GM12872 (cell line): Measurements from ENCODE around the gene PCGF3.
A peak's percentile ranks its signal among the peaks of the same experiment; 100 is the strongest.

ENCODE experiments used
- TF ChIP-seq, protein P1 (sequence below): IDR thresholded peaks from 3 replicates; pipeline ENCODE4 v1.5.1; 2011; ENCODE audit warnings: low read depth, mild to moderate bottlenecking, low read length, moderate library complexity; ENCODE audit not compliant: insufficient read depth

The PCGF3 gene

DNA sequence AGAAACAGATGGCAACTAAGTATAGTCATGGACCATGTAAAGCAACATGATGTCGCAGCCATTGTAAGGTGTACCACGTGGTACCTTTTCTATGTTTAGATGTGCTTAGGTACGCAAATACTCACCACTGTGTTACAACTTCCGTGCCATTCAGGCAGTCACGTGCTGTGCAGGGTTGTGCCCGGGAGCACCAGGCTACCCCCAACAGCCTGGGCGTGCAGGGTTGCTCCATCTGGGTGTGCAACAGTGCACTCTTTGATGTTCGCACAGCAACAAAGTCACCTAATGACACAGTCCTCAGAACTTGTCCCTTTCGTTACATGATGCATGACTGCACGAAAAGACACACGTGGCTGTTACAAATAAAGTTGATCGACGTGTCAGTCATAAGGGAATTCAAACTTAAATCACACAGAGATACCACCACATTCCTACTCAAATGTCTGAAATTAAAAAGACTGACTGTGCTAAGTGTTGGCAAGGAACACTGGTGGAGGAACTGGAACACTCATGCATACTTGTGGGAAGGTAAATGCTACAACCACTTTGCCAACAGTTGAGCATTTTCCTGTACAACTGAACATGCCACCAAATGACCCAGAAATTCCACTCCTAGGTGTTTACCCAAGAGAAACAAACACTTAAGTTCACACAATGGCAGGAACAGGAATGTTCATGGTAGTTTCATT is 95.9 kb downstream of the PCGF3 start:
- TF ChIP-seq, protein P1, sequence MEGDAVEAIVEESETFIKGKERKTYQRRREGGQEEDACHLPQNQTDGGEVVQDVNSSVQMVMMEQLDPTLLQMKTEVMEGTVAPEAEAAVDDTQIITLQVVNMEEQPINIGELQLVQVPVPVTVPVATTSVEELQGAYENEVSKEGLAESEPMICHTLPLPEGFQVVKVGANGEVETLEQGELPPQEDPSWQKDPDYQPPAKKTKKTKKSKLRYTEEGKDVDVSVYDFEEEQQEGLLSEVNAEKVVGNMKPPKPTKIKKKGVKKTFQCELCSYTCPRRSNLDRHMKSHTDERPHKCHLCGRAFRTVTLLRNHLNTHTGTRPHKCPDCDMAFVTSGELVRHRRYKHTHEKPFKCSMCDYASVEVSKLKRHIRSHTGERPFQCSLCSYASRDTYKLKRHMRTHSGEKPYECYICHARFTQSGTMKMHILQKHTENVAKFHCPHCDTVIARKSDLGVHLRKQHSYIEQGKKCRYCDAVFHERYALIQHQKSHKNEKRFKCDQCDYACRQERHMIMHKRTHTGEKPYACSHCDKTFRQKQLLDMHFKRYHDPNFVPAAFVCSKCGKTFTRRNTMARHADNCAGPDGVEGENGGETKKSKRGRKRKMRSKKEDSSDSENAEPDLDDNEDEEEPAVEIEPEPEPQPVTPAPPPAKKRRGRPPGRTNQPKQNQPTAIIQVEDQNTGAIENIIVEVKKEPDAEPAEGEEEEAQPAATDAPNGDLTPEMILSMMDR: no peak

DNA sequence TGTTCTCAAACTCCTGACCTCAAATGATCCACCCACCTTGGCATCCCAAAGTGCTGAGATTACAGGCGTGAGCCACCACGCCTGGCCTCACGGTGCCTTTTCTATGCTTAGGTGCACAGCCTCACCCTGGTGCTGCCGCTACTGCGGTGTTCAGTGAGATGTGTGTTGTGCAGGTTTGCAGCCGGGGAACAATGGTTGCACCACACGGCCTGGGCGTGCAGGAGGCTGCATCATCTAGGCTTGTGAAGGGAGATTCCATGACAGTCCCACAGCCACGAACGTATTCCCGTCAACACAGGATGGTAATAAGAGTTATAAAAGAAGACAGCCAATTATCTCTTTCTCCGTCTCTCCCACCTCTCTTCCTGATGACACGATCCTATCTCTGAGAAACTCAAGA is 98.3 kb downstream of the PCGF3 start:
- TF ChIP-seq, protein P1: no peak

DNA sequence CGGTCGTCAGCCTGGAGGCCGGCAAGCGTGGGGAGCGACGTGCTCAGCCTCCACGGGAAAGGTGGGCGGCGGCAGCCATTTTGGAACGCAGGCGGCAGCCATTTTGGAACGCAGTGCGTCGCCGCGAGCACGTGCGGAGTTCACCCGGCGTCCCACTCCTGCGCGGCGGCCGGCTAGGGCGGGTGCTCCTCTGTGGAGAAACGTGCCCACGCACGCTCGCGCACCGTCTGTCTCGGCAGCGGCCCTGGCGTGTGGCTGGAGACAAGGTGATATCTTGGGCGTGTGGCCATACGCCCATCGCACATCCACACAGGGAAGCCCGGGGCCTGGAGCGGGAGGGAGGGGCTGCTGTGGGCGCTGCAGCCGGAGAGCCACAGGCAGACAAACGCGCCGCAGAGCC is 99.2 kb downstream of the PCGF3 start:
- TF ChIP-seq, protein P1: no peak

DNA sequence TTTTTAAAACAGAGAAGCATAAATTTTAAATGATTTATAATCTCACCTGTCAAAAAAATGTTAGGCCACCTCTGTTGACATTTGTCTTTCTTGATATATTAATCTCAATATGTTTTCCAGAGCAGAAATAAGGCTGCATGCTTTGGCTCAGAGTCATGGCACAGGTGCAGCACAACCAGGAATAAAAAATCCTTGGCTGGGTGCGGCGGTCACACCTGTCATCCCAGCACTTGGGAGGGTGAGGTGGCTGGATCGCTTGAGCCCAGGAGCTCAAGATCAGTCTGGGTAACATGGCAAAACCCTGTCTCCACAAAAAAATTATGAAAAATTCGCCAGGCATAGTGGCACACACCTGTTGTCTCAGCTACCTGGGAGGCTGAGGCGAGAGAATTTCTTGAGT is 102.2 kb downstream of the PCGF3 start:
- TF ChIP-seq, protein P1: no peak

DNA sequence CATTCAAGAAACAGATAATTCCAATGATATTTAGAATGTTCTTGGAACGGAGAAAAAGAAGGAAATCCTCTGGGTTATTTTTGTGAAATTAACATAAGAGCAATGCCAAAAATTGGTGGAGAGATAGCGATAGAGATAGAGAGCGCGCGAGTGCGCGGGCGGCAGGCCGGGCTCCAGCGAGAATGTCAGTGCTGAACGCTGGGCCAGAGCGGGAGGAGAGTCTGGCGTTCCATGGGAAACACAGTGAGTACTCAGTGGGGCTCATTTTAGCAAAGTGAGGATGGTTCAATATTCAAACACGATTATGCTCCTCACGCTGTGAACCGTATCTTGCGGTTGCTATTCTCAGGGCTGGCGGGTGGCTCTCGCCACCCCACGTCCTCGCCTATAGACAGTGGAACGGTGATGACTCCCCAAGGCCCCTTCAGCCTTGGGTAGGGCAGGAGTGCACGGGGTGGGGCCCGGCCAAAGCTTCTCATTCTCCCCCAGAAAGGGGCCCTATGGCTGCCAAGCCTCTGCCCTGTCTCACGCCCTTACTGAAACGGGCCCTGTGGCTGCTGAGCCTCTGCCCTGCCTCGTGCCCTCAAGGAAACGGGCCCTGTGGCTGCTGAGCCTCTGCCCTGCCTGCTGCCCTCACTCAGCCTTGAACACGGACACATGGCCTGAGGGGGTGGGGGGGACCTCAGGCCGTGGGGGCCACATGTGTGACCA is 103.4 kb downstream of the PCGF3 start:
- TF ChIP-seq, protein P1: no peak

DNA sequence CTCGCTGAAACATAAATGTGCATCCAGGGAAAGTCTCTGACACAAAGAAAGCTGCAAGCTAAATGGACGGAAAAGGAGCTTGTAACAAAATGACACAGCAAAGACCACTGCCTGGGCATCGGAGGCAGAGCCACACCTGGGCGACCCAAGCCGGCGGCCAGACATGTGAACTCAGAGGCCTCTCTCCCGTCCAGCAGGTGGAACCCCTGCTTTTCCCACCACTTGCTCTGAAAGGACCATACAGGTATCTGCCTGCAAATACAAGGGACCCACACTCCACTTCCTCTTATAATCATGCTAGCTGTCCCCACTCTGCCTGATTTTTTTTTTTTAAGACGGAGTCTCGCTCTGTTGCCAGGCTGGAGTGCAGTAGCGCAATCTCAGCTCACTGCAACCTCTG is 108.3 kb downstream of the PCGF3 start:
- TF ChIP-seq, protein P1: peak; percentile 28; the same call in 2 of the 3 replicates

DNA sequence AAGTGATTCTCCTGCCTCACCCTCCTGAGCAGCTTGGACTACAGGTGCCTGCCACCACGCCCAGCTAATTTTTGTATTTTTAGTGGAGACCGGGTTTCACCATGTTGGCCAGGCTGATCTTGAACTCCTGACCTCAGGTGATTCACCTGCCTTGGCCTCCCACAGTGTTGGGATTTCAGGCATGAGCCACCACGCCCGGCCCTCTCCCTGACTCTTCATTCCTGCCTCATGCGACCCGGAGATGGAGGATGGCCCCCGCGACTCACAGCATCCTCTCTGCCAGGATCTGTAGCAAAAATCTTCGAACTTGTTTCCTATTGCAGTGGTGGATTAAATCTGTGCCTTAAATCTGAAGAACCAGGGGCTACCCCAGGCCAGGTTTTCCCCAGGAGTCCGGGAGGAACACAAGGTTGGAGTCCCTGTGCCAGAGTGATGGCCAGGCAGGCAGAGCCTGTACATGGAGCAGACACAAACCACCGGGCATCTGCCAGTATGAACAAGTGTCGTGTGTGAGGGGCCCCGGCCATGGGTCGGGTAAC is 108.7 kb downstream of the PCGF3 start:
- TF ChIP-seq, protein P1: no peak
